GM19240 (cell line): ENCODE measurements around the gene TMX3.

Experiments used
- DNase-seq: peaks from one replicate; pipeline ENCODE4 v3.0.0; 2011; ENCODE audit warnings: low spot score; ENCODE audit not compliant: insufficient read length

The TMX3 gene, protein sequence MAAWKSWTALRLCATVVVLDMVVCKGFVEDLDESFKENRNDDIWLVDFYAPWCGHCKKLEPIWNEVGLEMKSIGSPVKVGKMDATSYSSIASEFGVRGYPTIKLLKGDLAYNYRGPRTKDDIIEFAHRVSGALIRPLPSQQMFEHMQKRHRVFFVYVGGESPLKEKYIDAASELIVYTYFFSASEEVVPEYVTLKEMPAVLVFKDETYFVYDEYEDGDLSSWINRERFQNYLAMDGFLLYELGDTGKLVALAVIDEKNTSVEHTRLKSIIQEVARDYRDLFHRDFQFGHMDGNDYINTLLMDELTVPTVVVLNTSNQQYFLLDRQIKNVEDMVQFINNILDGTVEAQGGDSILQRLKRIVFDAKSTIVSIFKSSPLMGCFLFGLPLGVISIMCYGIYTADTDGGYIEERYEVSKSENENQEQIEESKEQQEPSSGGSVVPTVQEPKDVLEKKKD

DNA sequence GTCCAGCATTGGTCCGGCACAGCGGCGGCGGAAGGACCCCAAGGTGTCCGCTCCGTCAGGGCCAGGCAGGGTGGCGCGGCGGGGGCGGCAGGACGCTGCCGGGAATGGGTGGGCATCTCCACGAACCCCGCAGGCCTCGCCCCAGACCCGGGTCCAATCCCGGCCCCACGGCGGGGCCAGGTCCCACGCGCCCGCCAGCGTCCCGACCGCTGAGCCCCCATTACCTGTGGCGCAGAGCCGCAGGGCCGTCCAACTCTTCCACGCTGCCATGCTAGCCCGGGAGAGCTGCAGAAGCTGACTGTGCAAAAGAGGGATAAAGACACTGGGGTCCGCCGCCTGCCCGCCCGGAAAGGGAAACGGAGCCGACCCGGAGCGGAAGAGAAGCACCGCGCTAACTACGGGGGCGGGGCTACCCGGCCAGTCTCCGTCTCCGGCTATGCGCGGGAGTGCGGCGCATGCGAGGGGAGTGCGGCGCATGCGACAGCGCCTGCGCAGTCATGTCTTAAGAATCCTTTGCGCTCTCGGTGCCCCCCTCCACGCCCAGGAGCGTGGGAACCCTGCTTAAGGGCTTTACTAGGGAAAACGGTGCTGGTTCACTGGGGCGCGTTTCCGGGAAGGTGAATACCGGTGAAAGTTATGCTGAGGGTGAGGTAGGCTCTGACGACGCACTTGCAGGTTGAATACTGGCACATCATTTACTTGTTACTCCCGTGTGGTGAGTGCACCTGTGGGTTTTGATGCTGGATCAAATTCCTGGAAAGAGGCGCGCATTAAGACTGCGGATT, at the start of gene TMX3:
Gene TMX3 (minus strand): TSS at position 397 of the 785 bp plus-strand sequence. CDS start 127 bp downstream, at position 270.
- peak; percentile 70 for DNase-seq

DNA sequence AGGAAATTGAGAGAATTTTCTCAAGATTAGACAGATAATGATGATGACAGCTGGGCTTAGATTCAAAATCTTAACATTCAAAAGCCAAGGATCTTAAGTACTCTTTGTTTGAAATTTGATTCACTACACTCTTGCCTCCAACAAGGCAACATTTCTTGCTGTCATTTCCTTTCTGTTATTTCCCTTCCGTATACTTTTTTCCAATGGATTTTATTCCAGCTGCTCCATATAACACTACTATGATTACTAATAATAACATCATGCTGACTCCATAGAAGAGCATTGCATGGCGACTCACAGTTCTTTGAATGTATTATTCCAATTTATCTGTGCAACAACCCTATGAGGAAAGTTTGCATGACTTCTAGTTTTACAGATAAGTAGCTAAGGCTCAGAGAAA, 49.1 kb upstream of the TMX3 start:
- no peak for DNase-seq

- no peak for DNase-seq
Observed at GRCh38 chr18:68763083-68763482, 48.2 kb upstream of the TMX3 start.

DNA sequence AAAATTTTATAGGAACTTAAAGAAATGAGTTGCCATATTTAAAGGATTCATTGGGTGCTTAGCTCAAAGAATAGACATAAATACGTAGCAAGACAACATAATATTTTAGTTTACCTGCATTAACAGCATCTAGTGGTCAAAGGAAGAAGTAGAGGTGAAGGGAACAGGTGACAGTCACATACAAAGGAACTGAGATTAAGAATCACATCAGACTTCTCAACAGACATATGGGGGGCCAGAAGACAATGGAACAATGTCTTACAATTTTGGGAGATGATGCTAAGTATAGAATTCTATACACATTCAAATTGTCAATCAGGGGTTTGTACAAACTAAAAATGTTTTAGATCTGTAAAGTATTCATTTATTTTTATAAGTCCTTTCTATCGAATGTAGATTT, 44.4 kb upstream of the TMX3 start:
- no peak for DNase-seq

DNA sequence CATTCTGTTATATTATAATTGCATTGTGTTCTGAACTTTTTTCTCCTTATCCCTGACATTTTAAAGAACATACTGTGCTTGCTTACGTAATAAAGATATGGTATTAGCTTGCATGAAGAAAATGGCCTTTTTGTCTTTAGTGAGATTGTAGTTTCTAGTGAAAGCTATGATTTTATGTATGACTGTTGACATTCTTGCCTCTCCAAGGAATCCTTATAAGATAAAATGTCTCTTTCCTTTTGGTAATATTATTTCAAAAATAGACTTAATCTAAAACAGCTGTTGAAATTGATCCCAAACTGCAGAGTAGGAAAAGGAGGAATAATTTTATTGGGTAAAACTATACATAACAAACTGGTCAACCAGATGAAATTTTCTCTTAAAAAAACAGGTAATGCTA, 42.2 kb upstream of the TMX3 start:
- no peak for DNase-seq

GRCh38 chr18:68742206-68742605, 27.3 kb upstream of the TMX3 start:
- no peak for DNase-seq

DNA sequence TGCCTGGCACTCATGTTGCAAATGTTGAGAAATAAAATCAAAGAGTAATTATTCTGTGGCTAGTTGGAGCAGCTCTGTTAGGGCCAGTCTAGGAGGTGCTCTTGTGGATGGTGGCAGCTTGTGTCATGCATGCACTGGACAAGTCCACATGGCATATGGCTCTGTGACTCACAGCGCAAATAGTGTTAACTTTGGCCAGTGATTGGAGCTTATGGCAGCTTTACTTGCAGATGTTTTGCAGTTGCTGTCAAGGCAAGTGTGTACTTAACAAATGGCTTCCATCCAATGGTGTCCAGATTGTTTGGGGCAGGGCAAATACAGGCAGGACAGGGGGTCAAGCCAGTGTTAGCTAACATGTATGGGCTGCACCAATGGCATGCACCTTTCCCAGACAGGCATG, 26.1 kb upstream of the TMX3 start:
- no peak for DNase-seq

GRCh38 chr18:68739462-68739861, 24.6 kb upstream of the TMX3 start:
- no peak for DNase-seq

DNA sequence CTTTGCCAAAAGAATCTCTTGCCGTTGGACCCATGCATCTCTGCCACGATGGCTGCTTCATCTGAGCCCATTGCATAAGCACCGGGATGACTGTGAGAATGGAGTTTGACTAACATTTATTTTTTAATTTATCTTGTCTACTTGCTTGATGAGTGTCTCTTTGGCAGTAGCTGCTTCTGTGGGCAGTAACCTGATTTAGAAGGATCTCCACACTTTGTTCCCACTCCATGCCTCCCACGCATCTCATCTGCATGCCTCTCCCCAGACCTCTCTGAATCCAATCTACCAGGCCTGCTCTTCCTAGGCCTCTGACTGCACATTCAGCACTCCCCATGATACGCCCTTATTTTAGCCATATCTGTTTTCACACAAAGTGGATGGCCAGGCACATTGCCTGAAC, 23.7 kb upstream of the TMX3 start:
- DNase-seq, result no peak

DNA sequence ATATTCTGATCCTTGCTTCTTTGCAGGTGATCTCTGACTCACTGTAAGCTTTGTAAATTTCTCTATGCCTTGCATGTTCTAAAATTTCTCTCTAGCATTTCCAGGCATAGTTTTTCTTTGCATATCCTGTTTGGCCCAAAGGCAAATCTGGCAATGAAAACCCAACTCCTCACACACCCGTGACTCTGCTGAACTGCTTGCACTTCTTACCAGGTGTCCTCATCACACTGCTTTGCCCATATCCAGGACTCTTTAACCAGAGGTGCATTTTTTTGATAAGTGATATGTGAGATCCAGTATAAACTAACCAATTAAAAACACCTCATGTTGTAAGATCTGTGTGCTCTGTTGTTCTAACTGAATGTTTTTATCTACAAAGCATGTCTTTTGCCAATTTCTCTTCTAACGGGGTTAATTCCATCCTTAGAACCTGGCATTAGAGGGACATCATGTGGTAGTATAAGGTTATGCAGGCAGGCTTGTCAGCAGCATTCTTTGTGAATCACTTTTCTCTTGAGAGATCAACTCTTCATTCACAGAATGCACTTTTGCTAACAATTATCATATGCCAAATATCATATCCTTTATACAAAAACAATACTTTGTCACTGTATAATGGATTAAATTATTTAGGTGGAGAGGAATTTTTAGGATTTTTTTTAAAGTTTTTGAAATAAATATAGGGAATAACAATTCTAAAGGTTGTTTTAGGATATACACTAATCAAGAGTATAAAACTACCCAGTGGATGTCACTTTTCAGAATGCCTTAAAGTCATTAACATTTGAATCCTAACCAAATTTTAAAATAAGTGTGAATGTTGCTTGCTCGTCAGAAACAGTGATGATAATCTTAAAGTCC, 20.8 kb upstream of the TMX3 start:
- no peak for DNase-seq

DNA sequence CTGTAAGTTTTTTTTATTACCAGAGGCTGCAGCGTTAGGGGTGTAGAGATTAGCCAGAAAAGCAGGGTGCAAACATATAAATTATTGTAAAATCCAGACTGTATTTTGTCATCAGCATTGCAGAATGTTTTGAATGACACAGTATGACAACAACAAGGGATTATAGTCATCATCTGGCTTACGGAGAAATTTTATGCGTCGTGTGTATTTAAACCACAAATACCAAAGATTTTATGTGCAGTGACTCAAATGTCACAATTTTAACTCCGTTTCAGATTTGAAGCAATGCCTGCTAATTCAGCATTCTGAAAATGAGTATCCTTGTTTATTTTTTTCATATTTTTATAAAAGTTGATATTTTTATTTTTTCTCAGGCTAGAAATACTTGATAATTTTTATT, 19.4 kb upstream of the TMX3 start:
- no peak for DNase-seq

DNA sequence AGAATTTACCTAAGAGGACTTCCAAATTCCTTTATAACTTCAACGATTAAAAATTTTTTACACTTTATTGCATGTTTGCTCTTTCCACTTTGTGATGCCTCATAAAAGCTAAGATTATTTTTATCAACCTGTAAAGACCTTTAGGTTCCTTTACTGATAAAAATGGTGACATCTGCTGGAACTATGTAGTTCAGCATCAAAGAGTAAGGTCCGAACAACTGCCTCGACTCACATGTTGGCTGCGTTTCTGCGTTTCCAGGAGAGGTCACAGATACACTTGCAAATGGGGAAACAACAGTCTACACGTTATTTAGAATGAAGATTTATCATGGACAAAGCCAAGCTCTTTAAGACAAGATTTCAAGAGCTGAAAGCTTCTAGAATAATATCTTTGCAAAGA, 18.8 kb upstream of the TMX3 start:
- no peak for DNase-seq

DNA sequence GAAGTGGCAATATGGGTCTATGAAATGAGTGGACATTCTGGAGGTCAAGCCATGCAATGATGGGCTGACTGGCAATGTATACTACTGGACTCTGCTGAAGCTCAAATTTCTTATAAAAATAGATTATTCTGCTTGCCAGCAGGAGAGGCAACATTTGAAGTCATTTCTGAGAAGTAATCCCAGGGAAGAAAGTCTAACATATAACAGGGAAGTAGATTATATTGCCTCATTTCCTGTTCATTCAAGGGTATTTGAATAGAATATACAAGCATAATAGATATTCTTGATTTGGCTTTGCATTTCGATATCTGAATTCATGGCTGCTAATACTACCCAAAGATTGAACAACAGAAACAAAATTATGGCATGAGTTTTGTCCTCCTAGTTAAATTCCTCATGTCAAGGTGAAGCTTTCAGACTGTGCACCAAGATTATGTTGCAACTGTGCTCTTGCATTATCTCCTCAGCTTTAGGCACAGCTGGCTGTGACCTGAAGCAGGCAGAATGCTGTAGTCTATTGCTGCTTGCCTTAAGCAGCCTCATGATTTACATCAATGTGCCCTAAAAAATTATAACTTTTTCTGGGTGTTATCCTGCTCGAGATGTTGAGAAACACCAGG, 13.3 kb upstream of the TMX3 start:
- DNase-seq, result no peak

DNA sequence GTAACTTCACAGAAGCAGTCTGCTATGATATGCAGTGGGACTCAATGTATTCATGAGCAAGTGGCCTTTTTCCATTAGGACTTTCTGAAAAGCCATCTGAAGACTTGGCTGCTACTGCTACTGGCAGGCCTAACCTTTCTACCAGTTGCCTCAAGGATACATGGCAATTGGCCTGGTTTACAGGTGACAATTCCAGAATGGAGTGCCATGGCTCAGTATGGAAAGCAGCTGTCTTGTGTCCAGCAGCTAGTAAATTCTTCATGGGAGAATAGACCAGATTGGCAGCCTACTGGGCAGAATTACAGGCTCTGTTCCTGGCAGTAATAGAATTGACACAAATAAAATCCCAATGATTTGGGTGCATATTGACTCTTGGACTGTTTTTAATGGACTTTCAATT, 12.6 kb upstream of the TMX3 start:
- no peak for DNase-seq

DNA sequence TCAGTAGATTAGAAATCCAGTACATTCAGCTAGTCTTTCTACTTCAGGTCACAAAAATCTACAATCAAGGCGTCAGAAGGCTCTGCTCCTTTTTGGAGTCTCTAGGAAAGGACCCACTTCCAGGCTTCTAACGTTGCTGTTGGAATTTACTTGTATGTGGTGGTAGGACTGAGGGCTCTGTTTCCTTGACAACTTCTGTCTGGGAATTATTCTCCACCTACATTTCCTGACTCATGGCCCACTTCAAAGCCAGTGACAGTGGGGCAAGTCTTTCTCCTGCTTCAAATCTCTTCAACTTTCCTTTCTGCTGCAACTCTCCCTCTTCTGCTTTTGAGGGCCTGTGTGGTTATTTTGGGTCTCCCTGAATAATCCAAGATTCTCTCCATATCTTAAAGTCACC, 10.4 kb upstream of the TMX3 start:
- no peak for DNase-seq

- DNase-seq, result no peak
Observed at GRCh38 chr18:68724021-68724420, 9.1 kb upstream of the TMX3 start.

- DNase-seq, result no peak
Observed at GRCh38 chr18:68723539-68723938, 8.6 kb upstream of the TMX3 start.

- no peak for DNase-seq
Observed at GRCh38 chr18:68722821-68723220, 7.9 kb upstream of the TMX3 start.

GRCh38 chr18:68721681-68722583, 7.0 kb upstream of the TMX3 start:
- DNase-seq, result no peak

GRCh38 chr18:68714366-68714711, 569 bp downstream of the TMX3 start:
- no peak for DNase-seq
